T47D (cell line): ENCODE measurements around the gene TMEM217.

Experiments used
- DNase-seq, 2 experiments: peaks; one replicate each; pipeline versions ENCODE4 v3.0.0 to v3.0.0-alpha.2; 2011 to 2012; ENCODE audit warnings: low read depth in 1 of 2, low spot score in 1 of 2
- JUND ChIP-seq: IDR thresholded peaks from 2 replicates; pipeline ENCODE4 v1.6.1; 2012; ENCODE audit warnings: low read depth
- in situ Hi-C: cut with HindIII; loops from 2 replicates; pipeline ENCODE4 v1.10.0; 2016; ENCODE audit warnings: low sequenced_read_pairs, low pct_unique_long_range_greater_than_20kb

Gene TMEM217

DNA sequence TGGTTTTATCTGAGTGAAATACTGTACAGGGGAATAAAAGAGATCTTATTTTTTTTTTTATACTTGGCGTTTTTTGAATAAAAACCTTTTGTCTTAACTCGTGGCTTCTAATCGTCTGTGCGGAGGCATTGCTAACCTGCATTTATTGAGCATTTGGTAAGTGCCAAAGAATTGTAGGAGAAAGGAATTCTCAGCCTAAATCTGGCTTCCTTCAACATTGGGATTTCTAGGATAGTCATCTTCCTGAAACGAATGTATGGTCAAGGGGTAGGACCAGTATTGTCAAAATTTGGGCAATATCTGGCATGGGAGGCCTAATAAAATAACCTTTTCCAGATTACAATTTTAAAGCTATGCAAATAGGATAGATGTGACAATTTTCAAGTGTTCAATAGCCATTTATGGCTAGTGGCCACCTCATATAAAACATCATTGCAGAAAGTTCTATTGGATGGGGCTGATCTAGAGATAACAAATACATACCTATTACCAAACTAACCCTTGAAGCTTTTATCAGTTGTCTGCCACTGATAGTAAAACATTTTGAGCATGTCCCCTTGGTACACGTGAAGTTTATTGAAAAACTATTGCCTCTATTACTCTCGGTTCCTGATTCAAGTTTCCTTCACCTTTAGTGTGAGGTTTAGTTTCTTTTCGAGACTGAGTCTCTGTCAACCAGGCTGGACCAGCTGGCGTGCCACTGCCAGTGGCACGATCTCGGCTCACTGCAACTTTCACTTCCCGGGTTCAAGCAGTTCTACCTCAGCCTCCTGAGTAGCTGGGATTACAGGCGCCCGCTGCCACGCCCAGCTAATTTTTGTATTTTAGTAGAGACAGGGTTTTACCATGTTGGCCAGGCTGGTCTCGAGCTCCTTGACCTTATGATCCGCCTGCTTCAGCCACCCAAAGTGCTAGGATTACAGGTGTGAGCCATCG, 82.3 kb downstream of the TMEM217 start:
- in situ Hi-C loops: no loop called here

GRCh38 chr6:37174515-37175331, 83.2 kb downstream of the TMEM217 start:
- TF ChIP-seq JUND: no peak
- in situ Hi-C loops: no loop called here
- DNase-seq: no peak

More for the DNA sequence above, 82.3 kb downstream of the TMEM217 start:
- no peak for TF ChIP-seq JUND
- no peak for DNase-seq

- TF ChIP-seq JUND: no peak
- in situ Hi-C loops: no loop called here
- no peak for DNase-seq
Measured at GRCh38 chr6:37174196-37174514, 83.8 kb downstream of the TMEM217 start.

DNA sequence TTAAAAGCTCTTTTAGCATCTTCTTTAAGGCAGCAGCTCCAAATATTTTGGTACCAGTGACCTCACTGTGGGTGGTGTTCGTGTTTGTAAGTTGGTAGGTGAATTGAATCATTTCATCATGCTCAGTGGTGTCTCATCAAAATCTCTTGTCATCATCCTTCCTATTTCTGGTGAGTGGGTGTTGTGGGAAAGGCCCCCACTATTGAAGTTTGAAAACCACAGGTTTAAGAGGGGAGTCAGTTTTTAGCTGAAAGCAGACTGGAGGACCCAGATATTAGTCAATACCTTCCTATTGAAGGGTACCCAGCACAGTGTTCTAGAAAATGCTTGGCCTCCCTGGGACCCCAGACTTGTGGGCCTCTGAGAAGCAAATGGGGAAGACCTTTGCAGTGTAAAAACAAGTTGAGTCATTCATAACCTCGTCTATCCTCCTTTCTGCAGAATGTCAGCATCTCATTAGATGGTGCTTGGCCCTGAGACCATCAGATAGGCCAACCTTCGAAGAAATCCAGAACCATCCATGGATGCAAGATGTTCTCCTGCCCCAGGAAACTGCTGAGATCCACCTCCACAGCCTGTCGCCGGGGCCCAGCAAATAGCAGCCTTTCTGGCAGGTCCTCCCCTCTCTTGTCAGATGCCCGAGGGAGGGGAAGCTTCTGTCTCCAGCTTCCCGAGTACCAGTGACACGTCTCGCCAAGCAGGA, 84.3 kb downstream of the TMEM217 start:
- no peak for DNase-seq
- in situ Hi-C loops: no loop called here

DNA sequence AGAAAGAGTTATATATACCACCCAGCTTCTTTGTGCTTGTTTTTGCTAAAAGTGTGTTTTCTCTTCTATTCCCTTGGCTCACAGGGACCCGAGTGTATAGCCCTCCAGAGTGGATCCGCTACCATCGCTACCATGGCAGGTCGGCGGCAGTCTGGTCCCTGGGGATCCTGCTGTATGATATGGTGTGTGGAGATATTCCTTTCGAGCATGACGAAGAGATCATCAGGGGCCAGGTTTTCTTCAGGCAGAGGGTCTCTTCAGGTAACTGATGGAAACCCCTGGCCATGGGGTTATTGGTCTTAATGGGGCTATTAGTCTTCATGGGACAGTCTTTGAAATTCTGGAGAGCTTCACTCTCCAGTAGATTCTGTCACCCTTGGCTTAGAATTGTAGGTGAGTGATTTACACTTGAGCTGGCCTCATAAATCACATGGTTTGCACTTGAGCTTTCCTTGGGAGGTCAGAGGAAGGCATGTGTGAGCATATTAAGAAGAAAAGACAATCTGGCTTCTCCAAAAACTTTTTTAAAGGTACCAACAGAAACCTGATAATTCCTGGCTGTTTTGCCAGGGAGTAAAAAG, 84.9 kb downstream of the TMEM217 start:
- in situ Hi-C loops: no loop called here
- no peak for DNase-seq
- TF ChIP-seq JUND: no peak

More for the DNA sequence above, 84.3 kb downstream of the TMEM217 start:
- no peak for TF ChIP-seq JUND

- in situ Hi-C loops: no loop called here
- TF ChIP-seq JUND: no peak
- DNase-seq: peak; percentile 93 to 94
Measured at GRCh38 chr6:37171970-37172812, 85.8 kb downstream of the TMEM217 start.

GRCh38 chr6:37171201-37171969, 86.6 kb downstream of the TMEM217 start:
- no peak for TF ChIP-seq JUND
- DNase-seq: no peak
- in situ Hi-C loops: no loop called here

- in situ Hi-C loops: no loop called here
- DNase-seq: peak in 1 of 2 experiments; percentile 20
- no peak for TF ChIP-seq JUND
Measured at GRCh38 chr6:37170273-37171200, 87.4 kb downstream of the TMEM217 start.

DNA sequence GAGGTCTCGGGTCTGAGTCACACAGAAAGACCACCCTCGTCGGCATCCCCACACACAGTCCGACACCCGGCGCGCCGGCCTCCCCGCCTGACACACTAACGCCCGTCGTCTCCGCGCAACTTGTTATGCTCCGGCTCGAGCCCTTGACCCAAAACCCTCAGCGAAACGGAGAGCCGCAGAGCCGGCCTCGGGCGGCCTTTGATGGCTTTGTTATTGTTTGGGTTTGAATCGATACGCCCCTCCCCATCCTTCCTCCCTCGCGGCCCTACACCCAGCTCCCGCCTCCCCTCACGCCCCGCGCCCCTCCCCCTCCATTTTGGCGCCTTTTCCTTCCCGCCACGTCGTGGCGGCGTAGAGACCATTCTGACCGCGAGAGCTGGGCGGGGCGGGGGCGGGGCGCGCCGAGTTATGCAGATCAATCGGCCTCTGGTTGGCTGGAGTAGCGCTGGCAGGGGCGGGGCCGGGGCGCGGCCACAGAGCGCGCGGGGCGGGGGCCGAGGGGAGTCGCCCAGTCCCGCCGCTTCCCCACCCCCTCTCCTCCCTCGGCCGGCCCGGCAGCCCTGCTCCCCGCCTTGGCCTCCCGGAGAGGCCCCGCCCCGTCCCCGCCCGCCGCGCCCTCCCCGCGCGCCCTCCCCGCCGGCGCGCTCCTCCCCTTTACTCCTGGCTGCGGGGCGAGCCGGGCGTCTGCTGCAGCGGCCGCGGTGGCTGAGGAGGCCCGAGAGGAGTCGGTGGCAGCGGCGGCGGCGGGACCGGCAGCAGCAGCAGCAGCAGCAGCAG, 88.3 kb downstream of the TMEM217 start, which contains the start of gene PIM1:
Gene PIM1 (plus strand): TSS at position 657 of the 777 bp plus-strand sequence. CDS start 424 bp downstream, outside the sequence.
- peak; percentile 97 to 99 for DNase-seq
- no peak for TF ChIP-seq JUND
- in situ Hi-C loops: no loop called here
